Ascending aorta (tissue), 2 donors: ENCODE measurements around the gene FOXRED2. TPM values are rescaled to one million over a fixed set of nuclear protein-coding genes. Genes with fewer than 3 reads are reported as not detected.

Source experiments
- DNase-seq, 2 donors: peaks; one replicate each; pipeline ENCODE4 v3.0.0-alpha.2; 2019; ENCODE audit warnings: low spot score in 2 of 2
- H3K27ac ChIP-seq, 2 donors: fragments of 200-600 bp; sonication (generic); one replicate each; pipeline ENCODE4 v1.5.1; 2016 to 2017; ENCODE audit warnings: mild to moderate bottlenecking in 1 of 2
- H3K27me3 ChIP-seq: fragments of 200-600 bp; sonication (generic); one replicate; pipeline ENCODE4 v1.5.1; 2017
- H3K36me3 ChIP-seq, 2 donors: fragments of 200-600 bp; sonication (generic); one replicate each; pipeline ENCODE4 v1.5.1; 2016
- H3K4me1 ChIP-seq, 2 donors: fragments of 200-600 bp; sonication (generic); one replicate each; pipeline ENCODE4 v1.5.1; 2016 to 2017; ENCODE audit warnings: mild to moderate bottlenecking in 1 of 2
- H3K4me3 ChIP-seq, 2 donors: fragments of 200-600 bp; sonication (generic); one replicate each; pipeline ENCODE4 v1.5.1; 2016 to 2017; ENCODE audit warnings: mild to moderate bottlenecking in 1 of 2
- H3K9me3 ChIP-seq, 2 donors: fragments of 200-600 bp; sonication (generic); one replicate each; pipeline ENCODE4 v1.5.1; 2016
- CTCF ChIP-seq, 3 experiments: fragments of 200-600 bp in 2 of 3; fragments of 450-650 bp in 1 of 3; sonication (generic) in 2 of 3; IDR thresholded peaks; one replicate each; pipeline ENCODE4 v1.5.1; 2016 to 2019; ENCODE audit warnings: antibody characterized with exemption in 3 of 3, mild to moderate bottlenecking in 1 of 3, moderate library complexity in 1 of 3
- intact Hi-C: fragments of 100-400 bp; cut with DNase I; formaldehyde crosslinking; loops from one replicate; pipeline ENCODE4 v1.15.1; 2023
- total RNA-seq: library from RNA; depleted of rRNA; stranded (reverse); fragments of >200 nt; gene quantifications from one replicate; pipeline ENCODE4 v1.1.0, GENCODE V29; 2016

FOXRED2 gene
- total RNA-seq, 1 donor from 2014 or later, result 25.9 TPM

- H3K9me3 ChIP-seq, result no peaks in the 10 kb centered on the region
- peak overlapping the region; percentile 96 to 97 for H3K27ac ChIP-seq
These were observed 39.6 kb downstream of the FOXRED2 start for GRCh38 chr22:36467042-36467810.

GRCh38 chr22:36466258-36466657 is 40.6 kb downstream of the FOXRED2 start:
- Histone ChIP-seq H3K27ac (peak overlapping the region; percentile 96 to 97), H3K27me3 (no peaks in the 10 kb centered on the region), H3K4me3 (no peak overlapping the region), H3K36me3 (no peaks in the 10 kb centered on the region), H3K4me1 (peaks cover 44 to 90% of the 10 kb centered on the region in 2 donors), H3K9me3 (no peaks in the 10 kb centered on the region)
- intact Hi-C loops, result no loop called here
- no peak for DNase-seq
- no peak for TF ChIP-seq CTCF (IDR thresholded peaks at IDR 0.05)

More at GRCh38 chr22:36467042-36467810, 39.6 kb downstream of the FOXRED2 start:
- H3K4me1 ChIP-seq, result peaks cover 44 to 82% of the 10 kb centered on the region in 2 donors
- H3K4me3 ChIP-seq, result no peak overlapping the region
- H3K36me3 ChIP-seq, result peaks cover 0 to 1% of the 10 kb centered on the region in 2 donors
- DNase-seq, result no peak
- H3K27me3 ChIP-seq, result no peaks in the 10 kb centered on the region
- intact Hi-C loops, result no loop called here
- no peak for TF ChIP-seq CTCF (IDR thresholded peaks at IDR 0.05)

GRCh38 chr22:36465232-36466021 is 41.4 kb downstream of the FOXRED2 start:
- no peak for TF ChIP-seq CTCF (IDR thresholded peaks at IDR 0.05)
- Histone ChIP-seq H3K4me3 (no peak overlapping the region), H3K9me3 (no peaks in the 10 kb centered on the region), H3K27me3 (no peaks in the 10 kb centered on the region), H3K27ac (peak overlapping the region; percentile 96 to 97), H3K4me1 (peaks cover 44 to 90% of the 10 kb centered on the region in 2 donors), H3K36me3 (no peaks in the 10 kb centered on the region)
- intact Hi-C loops, result no loop called here
- peak; percentile 78 to 94 for DNase-seq

- Histone ChIP-seq H3K36me3 (no peaks in the 10 kb centered on the region), H3K27ac (peak overlapping the region; percentile 96 to 97), H3K9me3 (no peaks in the 10 kb centered on the region), H3K4me3 (no peak overlapping the region), H3K4me1 (peaks cover 41 to 84% of the 10 kb centered on the region in 2 donors), H3K27me3 (no peaks in the 10 kb centered on the region)
- DNase-seq, result no peak
- intact Hi-C loops, result no loop called here
- TF ChIP-seq CTCF (IDR thresholded peaks at IDR 0.05), result no peak
These were observed 42.1 kb downstream of the FOXRED2 start for GRCh38 chr22:36464715-36465231.

- Histone ChIP-seq H3K36me3 (no peaks in the 10 kb centered on the region), H3K4me3 (no peak overlapping the region), H3K4me1 (peaks cover 37 to 74% of the 10 kb centered on the region in 2 donors), H3K27ac (peak overlapping the region; percentile 96 to 97), H3K27me3 (no peaks in the 10 kb centered on the region), H3K9me3 (no peaks in the 10 kb centered on the region)
- intact Hi-C loops, result loop anchor here (2.0 kb wide), 1 partner anchor 77 kb away; the partner anchor contains the start of gene MYH9
- peak in 1 of 2 donors; percentile 83 for DNase-seq
- no peak for TF ChIP-seq CTCF (IDR thresholded peaks at IDR 0.05)
These were observed 43.1 kb downstream of the FOXRED2 start for GRCh38 chr22:36463783-36464184.
